Measurements from ENCODE around the gene ZFP62.
"Not testable (repeated sequence)": the region's sequence is repeated elsewhere in the genome, so short reads cannot be mapped to it uniquely, and the experiment has no call there.

ZFP62 gene

GRCh38 chr5:180830253-180831138 lies 30.6 kb downstream of the ZFP62 start:
- no peak for DNase-seq
- ATAC-seq = peak; percentile 53

- ATAC-seq (no peak), DNase-seq (no peak)
Observed at GRCh38 chr5:180829726-180830125, 31.4 kb downstream of the ZFP62 start.

- not testable (repeated sequence) for ATAC-seq, DNase-seq
Observed at GRCh38 chr5:180828756-180829531, 32.1 kb downstream of the ZFP62 start.

GRCh38 chr5:180827374-180827773 lies 33.7 kb downstream of the ZFP62 start:
- not testable (repeated sequence) for DNase-seq, ATAC-seq

GRCh38 chr5:180825768-180826525 lies 35.1 kb downstream of the ZFP62 start:
- no peak for DNase-seq
- peak; percentile 69 for ATAC-seq

- ATAC-seq (no peak), DNase-seq (no peak)
Observed at GRCh38 chr5:180824630-180825476, 36.2 kb downstream of the ZFP62 start.

GRCh38 chr5:180823940-180824629 lies 37.0 kb downstream of the ZFP62 start:
- DNase-seq (no peak), ATAC-seq (no peak)

GRCh38 chr5:180823346-180823745 lies 37.7 kb downstream of the ZFP62 start:
- DNase-seq (no peak), ATAC-seq (no peak)

GRCh38 chr5:180821538-180821937 lies 39.5 kb downstream of the ZFP62 start:
- DNase-seq = no peak
- ATAC-seq = no peak

- no peak for ATAC-seq
- DNase-seq = no peak
Observed at GRCh38 chr5:180820788-180821321, 40.2 kb downstream of the ZFP62 start.

- DNase-seq (no peak), ATAC-seq (no peak)
Observed at GRCh38 chr5:180818677-180819341, 42.3 kb downstream of the ZFP62 start.

GRCh38 chr5:180817893-180818674 lies 43.0 kb downstream of the ZFP62 start:
- ATAC-seq = peak; percentile 76
- DNase-seq = no peak

- ATAC-seq = no peak
- no peak for DNase-seq
Observed at GRCh38 chr5:180816608-180817534, 44.2 kb downstream of the ZFP62 start.

- DNase-seq (peak; percentile 3), ATAC-seq (no peak)
Observed at GRCh38 chr5:180815293-180815917, 45.7 kb downstream of the ZFP62 start.

- DNase-seq (peak; percentile 7), ATAC-seq (no peak)
Observed at GRCh38 chr5:180813420-180813819, 47.7 kb downstream of the ZFP62 start.

GRCh38 chr5:180811623-180812124 lies 49.4 kb downstream of the ZFP62 start:
- no peak for DNase-seq
- ATAC-seq = no peak

GRCh38 chr5:180810959-180811622 lies 50.0 kb downstream of the ZFP62 start:
- DNase-seq (no peak), ATAC-seq (no peak)

Data from stimulated activated naive CD8-positive, alpha-beta T cell treated with anti-CD3 and anti-CD28 coated beads, Interleukin-15, Interleukin-2, amounts not matched to agents 100 U/mL and 50 U/mL, for 24 hours (primary cell).